Activated T-cell treated with anti-CD3 and anti-CD28 coated beads, Interleukin-2, amount 50 U/mL, for 24 hours (primary cell): ENCODE results near the gene MSI2.

Experiments used
- DNase-seq: peaks from one replicate; pipeline ENCODE4 v3.0.0-alpha.2; 2020
- H3K27ac Mint-ChIP-seq: 2 replicates; pipeline ENCODE4 v1.8.0; 2020; ENCODE audit warnings: mild to moderate bottlenecking, mixed read lengths
- H3K27me3 Mint-ChIP-seq: 2 replicates; pipeline ENCODE4 v1.8.0; 2020; ENCODE audit warnings: mixed read lengths
- H3K36me3 Mint-ChIP-seq: 2 replicates; pipeline ENCODE4 v1.8.0; 2020; ENCODE audit warnings: low read depth, mixed read lengths
- H3K4me1 Mint-ChIP-seq: 2 replicates; pipeline ENCODE4 v1.8.0; 2020; ENCODE audit warnings: low read depth, mixed read lengths
- H3K4me3 Mint-ChIP-seq: 2 replicates; pipeline ENCODE4 v1.8.0; 2020; ENCODE audit warnings: mild to moderate bottlenecking, moderate library complexity, mixed read lengths
- H3K9me3 Mint-ChIP-seq: 2 replicates; pipeline ENCODE4 v1.8.0; 2020; ENCODE audit warnings: mixed read lengths

The MSI2 gene

DNA sequence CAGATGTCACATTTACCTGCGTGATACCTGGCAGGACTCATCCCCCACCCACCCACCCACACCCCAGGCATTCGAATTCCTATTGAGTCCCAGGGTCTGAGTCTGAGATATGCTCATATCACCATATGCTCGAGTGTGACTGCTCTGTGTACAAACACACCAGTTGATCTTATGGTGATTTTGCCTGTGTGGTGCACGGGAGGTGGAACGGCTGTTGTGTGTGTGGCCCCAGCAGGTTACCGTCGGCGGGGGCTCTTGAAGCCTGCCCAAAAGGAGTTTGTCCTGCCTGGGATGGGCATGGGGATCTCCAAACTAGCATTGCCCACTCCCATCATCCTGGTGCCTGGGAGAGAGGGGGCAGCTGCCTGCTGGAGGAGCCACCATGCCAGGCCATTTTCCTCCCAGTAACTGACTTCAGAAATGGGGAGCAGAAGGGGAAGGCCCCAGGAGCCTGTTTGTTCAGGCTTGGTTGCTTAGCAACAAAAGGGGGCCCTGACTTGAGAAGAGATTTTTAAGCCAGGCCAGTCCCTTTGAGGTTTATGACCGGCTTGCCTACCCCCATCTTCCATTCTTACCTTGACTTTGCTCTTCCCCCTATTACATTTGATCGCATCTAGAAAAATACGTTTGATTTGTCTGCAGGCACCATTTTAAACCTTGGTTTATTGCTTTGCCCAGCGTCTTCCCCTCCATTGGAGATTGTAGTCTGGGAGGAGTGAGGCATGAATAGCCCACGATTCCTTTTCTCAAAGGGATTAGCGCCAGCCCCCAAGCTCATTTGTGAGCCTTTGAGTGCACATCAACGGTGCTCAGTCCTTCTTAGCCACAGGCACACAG, 271.1 kb downstream of the MSI2 start:
- no peak overlapping the region for H3K4me3 Mint-ChIP-seq
- no peak for DNase-seq
- no peaks in the 10 kb centered on the region for H3K9me3 Mint-ChIP-seq
- peaks cover 16% of the 10 kb centered on the region for H3K36me3 Mint-ChIP-seq
- peaks cover 41% of the 10 kb centered on the region for H3K4me1 Mint-ChIP-seq
- no peaks in the 10 kb centered on the region for H3K27me3 Mint-ChIP-seq
- no peak overlapping the region for H3K27ac Mint-ChIP-seq

DNA sequence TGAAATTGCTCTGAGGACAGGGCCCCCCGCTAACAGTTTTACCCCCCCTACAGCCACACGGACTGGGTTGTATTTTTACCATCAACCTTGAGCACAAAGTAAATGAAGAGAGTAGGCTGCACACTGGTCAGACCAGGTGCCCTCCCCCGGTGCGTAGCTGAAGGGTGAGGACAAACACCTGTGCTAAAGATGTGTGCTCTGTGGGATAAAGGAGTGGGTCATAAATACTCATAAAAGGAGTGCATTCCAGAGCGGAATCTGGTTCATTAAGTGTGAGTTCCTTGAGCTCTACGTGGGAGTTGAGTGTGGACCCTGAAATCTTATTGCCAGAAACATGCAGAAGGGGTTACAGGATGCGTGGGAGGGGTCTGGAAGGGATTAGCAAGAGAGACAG, 271.7 kb downstream of the MSI2 start:
- H3K27me3 Mint-ChIP-seq, result no peaks in the 10 kb centered on the region
- H3K27ac Mint-ChIP-seq, result no peak overlapping the region
- no peaks in the 10 kb centered on the region for H3K9me3 Mint-ChIP-seq
- no peak for DNase-seq
- H3K36me3 Mint-ChIP-seq, result peaks cover 16% of the 10 kb centered on the region
- H3K4me1 Mint-ChIP-seq, result peaks cover 44% of the 10 kb centered on the region
- H3K4me3 Mint-ChIP-seq, result no peak overlapping the region

DNA sequence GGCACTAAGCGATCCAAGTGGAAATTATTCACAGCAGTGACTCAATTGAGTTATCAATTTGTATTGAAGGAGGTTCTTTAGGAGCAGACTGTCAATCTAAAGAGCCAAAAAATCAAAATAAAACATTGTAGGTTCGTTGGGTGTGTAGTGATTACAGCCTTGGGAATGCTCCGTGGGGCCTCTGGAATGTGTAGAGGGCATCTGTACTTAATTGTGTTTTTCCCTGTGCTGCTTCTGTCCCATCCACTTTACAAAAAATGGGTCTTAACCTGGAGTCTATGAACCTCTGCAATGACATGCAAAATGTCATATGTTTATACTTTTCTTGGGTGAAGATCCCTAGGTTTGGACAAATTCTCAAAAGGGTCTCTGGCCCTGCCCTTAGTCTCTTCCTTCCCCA, 273.7 kb downstream of the MSI2 start:
- Mint-ChIP-seq H3K4me3 (no peak overlapping the region), H3K27ac (no peak overlapping the region), H3K36me3 (peaks cover 21% of the 10 kb centered on the region), H3K9me3 (no peaks in the 10 kb centered on the region), H3K27me3 (no peaks in the 10 kb centered on the region), H3K4me1 (peaks cover 28% of the 10 kb centered on the region)
- no peak for DNase-seq

DNA sequence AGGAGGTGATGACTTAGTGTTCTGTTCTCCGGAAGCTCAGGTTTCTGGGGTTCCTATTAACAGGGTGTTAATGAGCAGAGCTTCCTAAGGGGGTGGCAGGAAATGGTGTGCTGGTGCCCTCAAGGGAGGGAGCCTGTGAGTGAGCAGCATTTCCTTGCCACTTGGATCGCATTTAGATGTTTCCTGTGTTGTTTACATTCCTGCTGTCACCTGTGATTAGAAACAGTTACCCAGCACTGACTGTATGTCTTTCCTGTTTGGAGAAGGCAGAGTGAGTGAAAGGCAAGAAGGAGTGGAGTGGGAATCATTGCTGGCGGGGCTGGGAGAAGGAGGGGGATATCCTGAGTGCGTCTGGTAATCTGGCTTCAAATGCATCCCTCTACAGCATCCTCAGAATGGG, 274.2 kb downstream of the MSI2 start:
- Mint-ChIP-seq H3K27ac (peak overlapping the region; percentile 34), H3K4me3 (no peak overlapping the region), H3K27me3 (no peaks in the 10 kb centered on the region), H3K36me3 (peaks cover 21% of the 10 kb centered on the region), H3K4me1 (peaks cover 28% of the 10 kb centered on the region), H3K9me3 (no peaks in the 10 kb centered on the region)
- DNase-seq, result no peak

DNA sequence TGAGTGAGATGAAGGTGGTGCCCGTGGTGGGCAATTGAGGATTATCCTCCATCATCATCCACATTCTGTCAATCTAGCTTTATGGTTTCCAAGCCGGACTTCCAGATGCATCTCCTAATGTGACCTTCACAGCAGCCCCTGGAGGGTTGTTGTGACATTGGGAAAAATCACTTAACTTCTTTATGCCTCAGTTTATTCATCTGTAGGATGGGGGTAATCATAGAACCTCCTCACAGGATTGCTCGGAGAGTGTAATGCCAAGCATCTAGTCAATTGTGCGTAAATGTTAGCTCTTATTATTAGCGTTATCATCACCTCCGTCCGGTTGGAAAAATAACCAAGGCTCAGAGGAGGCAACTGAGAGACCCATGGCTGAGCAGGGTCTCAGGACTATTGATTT, 274.8 kb downstream of the MSI2 start:
- peaks cover 21% of the 10 kb centered on the region for H3K36me3 Mint-ChIP-seq
- peaks cover 30% of the 10 kb centered on the region for H3K4me1 Mint-ChIP-seq
- no peak overlapping the region for H3K27ac Mint-ChIP-seq
- no peaks in the 10 kb centered on the region for H3K9me3 Mint-ChIP-seq
- H3K27me3 Mint-ChIP-seq, result no peaks in the 10 kb centered on the region
- no peak for DNase-seq
- H3K4me3 Mint-ChIP-seq, result no peak overlapping the region

DNA sequence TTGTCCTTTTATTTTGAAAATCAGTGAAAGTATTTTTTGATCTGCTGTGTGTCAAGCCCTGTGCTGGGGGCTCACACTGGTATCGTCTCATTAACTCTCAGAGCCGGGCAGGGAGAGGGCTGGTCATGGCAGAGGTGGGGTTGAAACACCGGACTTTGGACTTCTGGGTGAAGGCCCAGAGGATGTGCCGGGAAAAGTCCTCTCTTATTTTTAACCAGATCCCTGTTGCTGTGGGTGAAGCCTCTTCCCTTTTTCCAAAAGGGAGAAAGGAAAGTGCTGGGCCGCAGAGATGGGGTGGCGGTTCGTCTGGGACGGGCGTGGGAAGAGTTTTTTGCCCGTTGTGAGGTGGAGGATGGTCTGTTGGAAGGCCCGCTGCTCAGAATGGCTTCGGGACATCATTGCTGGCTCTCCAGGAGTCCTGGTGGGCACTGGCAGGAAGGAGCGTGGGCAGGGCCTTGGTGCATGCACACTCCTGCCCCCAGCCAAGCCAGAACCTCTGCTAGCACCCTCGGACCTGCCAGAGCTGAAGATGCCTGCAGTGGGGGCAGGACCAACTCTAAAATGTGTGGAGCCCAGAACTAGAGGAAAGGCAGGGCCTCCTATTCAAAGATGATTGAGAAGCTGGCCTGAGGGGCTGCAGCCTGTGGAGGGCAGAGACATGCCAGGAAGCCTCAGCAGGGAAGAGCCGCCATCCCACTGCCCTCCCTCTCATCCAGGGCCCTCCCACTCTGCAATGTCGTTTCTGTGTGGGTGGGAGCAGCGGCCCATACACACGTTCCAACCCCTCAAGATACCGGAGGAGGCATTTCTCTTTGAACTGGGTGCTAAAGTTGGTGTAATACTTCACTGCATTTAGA, 275.6 kb downstream of the MSI2 start:
- DNase-seq, result no peak
- Mint-ChIP-seq H3K27ac (peak overlapping the region; percentile 68), H3K9me3 (no peaks in the 10 kb centered on the region), H3K36me3 (peaks cover 24% of the 10 kb centered on the region), H3K27me3 (no peaks in the 10 kb centered on the region), H3K4me1 (peaks cover 38% of the 10 kb centered on the region), H3K4me3 (no peak overlapping the region)

DNA sequence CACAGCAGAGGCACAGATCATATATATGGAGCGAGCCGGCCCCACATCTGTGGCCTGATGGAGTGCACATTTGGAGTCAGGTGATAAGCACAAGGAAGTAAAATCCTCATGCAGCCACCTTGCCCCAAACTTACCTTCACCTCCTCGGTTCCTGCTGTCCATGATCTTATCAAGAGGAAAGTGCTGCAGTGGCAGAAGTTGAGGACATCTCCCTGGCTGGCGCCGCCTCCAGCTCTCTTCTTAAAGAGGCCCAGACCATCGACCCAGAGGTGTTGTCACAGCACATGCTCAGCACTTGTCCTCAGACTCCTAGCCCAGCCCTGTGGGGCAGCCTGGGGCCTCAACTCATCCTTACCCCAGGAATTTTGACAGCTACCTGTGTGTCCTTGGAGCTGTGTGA, 276.2 kb downstream of the MSI2 start:
- Mint-ChIP-seq H3K9me3 (no peaks in the 10 kb centered on the region), H3K4me3 (no peak overlapping the region), H3K36me3 (peaks cover 24% of the 10 kb centered on the region), H3K27ac (peak overlapping the region; percentile 68), H3K4me1 (peaks cover 45% of the 10 kb centered on the region), H3K27me3 (no peaks in the 10 kb centered on the region)
- DNase-seq, result no peak

DNA sequence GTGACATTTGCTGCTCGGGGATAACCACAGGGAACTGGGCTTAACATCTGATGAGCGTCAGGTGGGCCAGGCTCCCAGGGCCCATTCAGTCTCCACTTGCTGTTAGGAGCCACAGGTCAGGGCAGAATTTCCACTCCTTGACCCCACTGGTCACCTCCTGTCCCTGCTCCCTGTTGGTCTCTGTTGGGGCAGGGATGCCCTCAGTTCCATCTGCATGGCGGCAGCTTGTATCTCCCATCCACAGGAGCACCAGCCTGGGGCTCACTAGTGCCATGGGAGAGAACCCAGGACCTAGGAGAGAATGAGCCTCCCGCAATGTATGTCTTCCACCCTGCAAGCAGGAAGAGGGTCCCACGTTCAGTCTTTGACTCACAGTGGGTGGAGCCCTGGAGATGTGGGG, 276.6 kb downstream of the MSI2 start:
- no peak for DNase-seq
- no peaks in the 10 kb centered on the region for H3K27me3 Mint-ChIP-seq
- H3K36me3 Mint-ChIP-seq, result peaks cover 24% of the 10 kb centered on the region
- no peak overlapping the region for H3K4me3 Mint-ChIP-seq
- H3K9me3 Mint-ChIP-seq, result no peaks in the 10 kb centered on the region
- peak overlapping the region; percentile 45 for H3K27ac Mint-ChIP-seq
- H3K4me1 Mint-ChIP-seq, result peaks cover 49% of the 10 kb centered on the region

DNA sequence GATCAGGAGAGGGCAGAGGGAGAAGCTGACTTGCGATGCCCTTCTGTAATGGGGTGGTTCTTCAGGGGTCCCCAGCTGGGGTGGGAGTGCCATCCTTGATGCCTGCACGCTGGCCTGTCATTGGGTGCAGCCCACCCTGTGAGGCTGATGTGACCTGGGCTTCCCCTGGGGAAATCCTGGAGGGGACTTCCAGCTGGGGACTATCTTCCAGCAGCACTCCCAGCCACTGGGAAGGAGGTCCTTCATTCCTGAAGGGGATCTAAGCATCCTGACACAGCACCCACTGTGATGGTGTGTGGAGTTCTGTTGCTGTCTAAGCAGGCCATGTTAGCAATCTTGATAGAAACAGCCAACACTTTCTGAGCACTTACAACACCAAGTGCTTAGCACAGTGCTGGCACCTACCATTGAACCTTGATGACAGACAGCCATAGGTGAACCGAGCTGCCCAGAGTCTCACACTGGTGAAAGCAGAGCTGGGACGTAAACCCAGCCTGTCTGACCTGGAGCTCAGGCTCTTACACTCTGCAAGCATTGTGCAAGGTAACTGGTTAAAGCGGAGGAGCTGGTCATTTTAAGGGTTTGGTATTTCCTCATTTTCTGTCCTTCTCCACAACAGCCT, 277.5 kb downstream of the MSI2 start:
- peaks cover 49% of the 10 kb centered on the region for H3K4me1 Mint-ChIP-seq
- H3K4me3 Mint-ChIP-seq, result no peak overlapping the region
- H3K27ac Mint-ChIP-seq, result peak overlapping the region; percentile 4
- H3K9me3 Mint-ChIP-seq, result no peaks in the 10 kb centered on the region
- DNase-seq, result no peak
- peaks cover 24% of the 10 kb centered on the region for H3K36me3 Mint-ChIP-seq
- H3K27me3 Mint-ChIP-seq, result no peaks in the 10 kb centered on the region

DNA sequence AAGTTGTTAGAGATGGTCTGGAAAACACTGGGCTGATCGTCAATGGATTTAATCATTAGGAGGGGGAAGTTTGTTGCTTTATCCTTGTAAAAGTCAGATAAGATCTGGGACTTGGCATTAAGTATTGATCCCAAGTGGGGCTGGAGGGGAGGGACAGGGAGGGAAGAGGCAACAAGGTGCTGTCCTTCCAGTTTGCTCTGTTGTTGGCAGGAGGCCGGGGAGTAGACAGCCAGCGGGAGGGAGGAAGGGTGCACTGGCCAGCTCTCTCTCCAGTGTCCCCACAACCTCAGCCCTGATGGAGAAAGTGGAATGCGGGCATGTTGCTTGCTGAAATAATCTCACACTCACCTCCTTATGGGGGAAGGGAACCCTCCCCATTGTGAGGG, 278.5 kb downstream of the MSI2 start:
- H3K27me3 Mint-ChIP-seq, result no peaks in the 10 kb centered on the region
- H3K4me1 Mint-ChIP-seq, result peaks cover 45% of the 10 kb centered on the region
- no peak overlapping the region for H3K4me3 Mint-ChIP-seq
- no peak for DNase-seq
- no peaks in the 10 kb centered on the region for H3K9me3 Mint-ChIP-seq
- no peak overlapping the region for H3K27ac Mint-ChIP-seq
- peaks cover 19% of the 10 kb centered on the region for H3K36me3 Mint-ChIP-seq

DNA sequence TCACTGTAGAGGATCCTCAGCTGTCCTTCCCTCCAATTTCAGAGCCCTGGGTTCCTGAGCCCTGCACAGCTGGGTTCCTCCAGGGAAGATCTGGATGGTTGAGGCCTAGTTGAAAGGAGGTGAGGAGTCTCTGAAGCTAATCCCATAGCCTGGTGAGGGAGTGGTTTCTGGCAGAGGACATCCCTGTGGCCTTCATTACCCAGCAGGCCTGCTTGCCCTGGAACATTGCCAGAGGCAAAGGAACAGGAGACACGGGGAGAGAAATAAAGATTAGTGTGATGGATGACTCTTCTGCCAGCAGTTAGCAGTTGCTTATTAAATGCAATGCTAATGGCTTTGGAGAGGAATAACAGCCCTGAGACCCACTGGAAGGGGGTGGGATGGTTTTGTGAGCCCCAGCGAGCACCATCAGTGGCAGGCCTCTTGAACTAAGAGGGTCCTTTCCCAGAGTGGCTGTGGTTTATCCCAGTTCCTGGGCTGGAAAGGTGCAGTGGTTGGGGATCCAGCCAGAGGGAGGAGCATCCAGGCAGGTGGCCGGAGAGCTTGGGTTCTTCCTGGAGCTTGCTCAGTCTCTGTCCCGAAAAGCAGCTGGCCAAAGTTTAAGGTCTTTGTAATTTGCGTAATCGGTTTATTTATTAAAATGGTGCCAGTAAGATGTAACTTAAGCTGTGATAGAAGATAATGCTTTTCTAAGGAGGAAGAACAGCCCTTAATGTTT, 279.1 kb downstream of the MSI2 start:
- peaks cover 40% of the 10 kb centered on the region for H3K4me1 Mint-ChIP-seq
- no peak overlapping the region for H3K4me3 Mint-ChIP-seq
- no peak for DNase-seq
- H3K36me3 Mint-ChIP-seq, result peaks cover 18% of the 10 kb centered on the region
- H3K27ac Mint-ChIP-seq, result peak overlapping the region; percentile 71
- no peaks in the 10 kb centered on the region for H3K9me3 Mint-ChIP-seq
- H3K27me3 Mint-ChIP-seq, result no peaks in the 10 kb centered on the region

DNA sequence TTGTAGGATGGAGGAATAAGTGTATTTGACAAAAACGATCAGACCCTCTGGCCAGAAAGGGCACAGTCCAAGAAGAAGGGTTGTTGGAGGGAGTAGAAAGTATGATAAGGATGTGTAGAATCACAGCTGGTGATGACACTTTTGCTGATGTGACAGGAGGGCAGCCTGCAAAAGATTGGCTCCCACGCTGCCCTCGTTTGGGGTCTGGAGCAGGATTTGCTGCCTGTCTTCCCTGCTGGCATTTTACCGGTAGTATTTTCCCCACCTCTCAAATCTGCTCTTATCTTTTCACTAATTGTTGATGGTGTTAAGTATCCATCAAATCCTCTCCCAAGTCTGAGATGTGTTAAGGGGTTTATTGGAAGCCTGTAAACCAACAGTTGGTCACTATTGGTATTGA, 280.0 kb downstream of the MSI2 start:
- H3K9me3 Mint-ChIP-seq, result no peaks in the 10 kb centered on the region
- H3K27ac Mint-ChIP-seq, result no peak overlapping the region
- no peak overlapping the region for H3K4me3 Mint-ChIP-seq
- peaks cover 42% of the 10 kb centered on the region for H3K4me1 Mint-ChIP-seq
- DNase-seq, result no peak
- H3K36me3 Mint-ChIP-seq, result peaks cover 18% of the 10 kb centered on the region
- H3K27me3 Mint-ChIP-seq, result no peaks in the 10 kb centered on the region

DNA sequence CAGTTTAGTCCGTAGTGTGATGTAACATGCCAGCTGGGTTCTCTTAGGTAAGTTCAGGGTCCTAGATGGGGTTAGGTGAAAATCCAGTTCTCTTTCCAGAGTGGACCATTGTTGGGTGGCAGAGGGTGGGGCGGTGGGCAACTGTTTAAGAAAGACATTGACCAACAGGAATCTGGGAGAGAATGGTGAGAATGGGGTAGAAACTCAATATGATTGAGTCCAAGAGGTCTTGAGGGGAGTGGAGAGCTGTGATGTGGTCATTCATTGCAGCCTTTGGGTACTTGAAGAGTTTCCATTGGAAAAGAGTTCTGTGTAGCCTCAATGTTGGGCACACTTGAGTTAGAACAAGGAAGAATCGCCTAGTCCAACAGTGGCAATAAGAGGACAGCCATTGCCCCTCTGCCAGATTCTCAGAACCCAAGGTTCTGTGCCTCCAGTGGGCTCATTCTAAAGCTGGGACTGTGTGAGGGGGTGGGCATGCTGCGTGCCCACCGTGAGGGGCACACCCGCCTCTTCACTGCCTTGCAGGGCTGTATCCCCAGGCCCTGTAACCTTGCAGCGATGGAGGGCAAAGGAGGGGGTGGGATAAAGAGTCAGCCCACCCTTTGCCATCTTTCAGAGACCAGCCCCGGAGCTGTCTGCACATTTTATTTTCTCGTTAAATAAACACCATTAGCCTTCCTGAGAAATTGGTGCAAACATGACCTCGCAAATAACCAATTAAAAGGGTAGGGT, 280.6 kb downstream of the MSI2 start:
- H3K27me3 Mint-ChIP-seq, result no peaks in the 10 kb centered on the region
- no peak for DNase-seq
- H3K9me3 Mint-ChIP-seq, result no peaks in the 10 kb centered on the region
- H3K36me3 Mint-ChIP-seq, result peaks cover 13% of the 10 kb centered on the region
- H3K27ac Mint-ChIP-seq, result no peak overlapping the region
- peaks cover 37% of the 10 kb centered on the region for H3K4me1 Mint-ChIP-seq
- peak overlapping the region; percentile 5 for H3K4me3 Mint-ChIP-seq
